K562 (cell line): Measurements from ENCODE around the gene MLST8. TPM values are rescaled to one million over a fixed set of nuclear protein-coding genes. Genes with fewer than 3 reads are reported as not detected.

Experiments
- ATF2 ChIP-seq: sonication (generic); formaldehyde crosslinking; IDR thresholded peaks from 2 replicates; pipeline ENCODE4 v1.8.1; 2022; ENCODE audit warnings: missing genetic modification reagents
- CREB1 ChIP-seq, 2 experiments: sonication (generic) in 1 of 2; formaldehyde crosslinking in 1 of 2; IDR thresholded peaks; 2 replicates each; pipeline versions ENCODE4 v1.6.1 to v1.8.0; 2012 to 2022; ENCODE audit warnings: inconsistent platforms in 1 of 2, mild to moderate bottlenecking in 1 of 2, missing genetic modification reagents in 1 of 2, moderate library complexity in 1 of 2
- CREB3L1 ChIP-seq: fragments of 450-650 bp; IDR thresholded peaks from 2 replicates; pipeline ENCODE4 v1.6.1; 2014; ENCODE audit warnings: low read depth, mild to moderate bottlenecking, moderate library complexity, borderline replicate concordance
- CTCFL ChIP-seq: IDR thresholded peaks from 2 replicates; pipeline ENCODE4 v1.6.1; 2011; ENCODE audit warnings: borderline replicate concordance, low read depth, mild to moderate bottlenecking, moderate library complexity, low read length; ENCODE audit not compliant: insufficient read depth, poor library complexity, severe bottlenecking
- E2F6 ChIP-seq, 2 experiments: IDR thresholded peaks; 2 replicates each; pipeline ENCODE4 v1.6.1; 2011; ENCODE audit warnings: borderline replicate concordance in 1 of 2, control low read depth in 1 of 2, low read depth in 1 of 2, low read length in 1 of 2, mild to moderate bottlenecking in 1 of 2, mixed read lengths in 1 of 2, moderate library complexity in 1 of 2; ENCODE audit not compliant: insufficient read depth in 1 of 2, insufficient read length in 1 of 2, poor library complexity in 1 of 2, severe bottlenecking in 1 of 2; ENCODE audit errors: extremely low read depth in 1 of 2
- IRF2 ChIP-seq: sonication (generic); formaldehyde crosslinking; IDR thresholded peaks from 2 replicates; pipeline ENCODE4 v1.8.1; 2022; ENCODE audit warnings: mild to moderate bottlenecking, missing genetic modification reagents
- JUND ChIP-seq, 2 experiments: IDR thresholded peaks; 2 replicates in 1 of 2; 3 replicates in 1 of 2; pipeline ENCODE4 v1.6.1; 2011; ENCODE audit warnings: borderline replicate concordance in 2 of 2, low read depth in 2 of 2, low read length in 2 of 2, improper control_type of control experiment in 1 of 2, missing biosample characterization in 1 of 2, missing genetic modification characterization in 1 of 2, missing genetic modification reagents in 1 of 2
- KLF6 ChIP-seq: fragments of 250-450 bp; sonication (Bioruptor Pico); IDR thresholded peaks from 2 replicates; pipeline ENCODE4 v1.4.0; 2020; ENCODE audit warnings: mild to moderate bottlenecking, moderate library complexity, borderline replicate concordance
- MAX ChIP-seq: sonication (generic); formaldehyde crosslinking; IDR thresholded peaks from 2 replicates; pipeline ENCODE4 v1.9.0; 2022; ENCODE audit warnings: mild to moderate bottlenecking, missing genetic modification reagents
- OTX1 ChIP-seq: fragments of 450-650 bp; formaldehyde crosslinking; IDR thresholded peaks from 2 replicates; pipeline ENCODE4 v1.4.0; 2022; ENCODE audit warnings: mild to moderate bottlenecking
- PHB2 ChIP-seq: fragments of 450-650 bp; IDR thresholded peaks from 2 replicates; pipeline ENCODE4 v1.6.1; 2017; ENCODE audit warnings: low read depth
- PHF8 ChIP-seq: fragments of 200-600 bp; sonication (generic); IDR thresholded peaks from 2 replicates; pipeline ENCODE4 v1.6.1; 2012; ENCODE audit warnings: mixed run types, mild to moderate bottlenecking, inconsistent platforms, low read length, moderate library complexity, borderline replicate concordance
- SMARCB1 ChIP-seq: IDR thresholded peaks from 2 replicates; pipeline ENCODE4 v1.6.1; 2011; ENCODE audit warnings: improper control_type of control experiment, low read depth; ENCODE audit not compliant: insufficient read length
- ZC3H8 ChIP-seq: fragments of 450-650 bp; IDR thresholded peaks from 2 replicates; pipeline ENCODE4 v1.6.1; 2017
- ZNF75A ChIP-seq: fragments of 450-650 bp; formaldehyde crosslinking; IDR thresholded peaks from 2 replicates; pipeline ENCODE4 v1.4.0; 2020; ENCODE audit warnings: mild to moderate bottlenecking
- polyA plus RNA-seq, 8 experiments: library from polyadenylated mRNA; depleted of rRNA in 4 of 8; stranded (reverse) in 5 of 8; unstranded in 3 of 8; fragments of >200 nt; fragmentation: Nextera tagmentation in 2 of 8; fragmentation: Illumina TruSeq in 1 of 8; extraction: Ambion mirVana in 2 of 8; extraction: Trizol in 1 of 8; gene quantifications; 2 replicates each; pipeline versions ENCODE4 v1.2.1 to v1.2.3, GENCODE V29; 2011 to 2014; ENCODE audit warnings: inconsistent platforms in 1 of 8, missing spikeins in 1 of 8
- total RNA-seq, 7 experiments: library from RNA; depleted of rRNA in 6 of 7; stranded (reverse); fragments of >200 nt in 6 of 7; fragmentation: Illumina TruSeq in 2 of 7; extraction: Trizol in 2 of 7; gene quantifications; 2 replicates each; pipeline versions ENCODE4 v1.2.1 to v1.2.3, GENCODE V29; 2011 to 2021; ENCODE audit warnings: low replicate concordance in 1 of 7

MLST8 gene
- total and polyA plus RNA-seq, 9 of the 15 experiments (the other 6 are each of a cell fraction or from before 2014, with no cell fraction given), result 1.5 to 116 (median 43.3) TPM

GRCh38 chr16:2205104-2205966 is at the start of gene MLST8 (continued):
- TF ChIP-seq CTCFL (no peak), ATF2 (CRISPR knock-in tag) (no peak), CREB1 (IDR thresholded peaks at IDR 0.05) (peak; percentile 56; the same call in 1 of the 2 replicates), CREB1 (CRISPR knock-in tag; IDR thresholded peaks at IDR 0.05) (peak; percentile 56; the same call in 1 of the 2 replicates), SMARCB1 (no peak), PHF8 (peak; percentile 99), IRF2 (CRISPR knock-in tag) (no peak), KLF6 (CRISPR knock-in tag) (peak; percentile 57; the same call in 1 of the 2 replicates), CREB3L1 (peak; percentile 84), ZC3H8 (no peak), JUND (IDR thresholded peaks at IDR 0.05; ENCODE audit: borderline replicate concordance, low read depth, low read length) (peak; percentile 93), JUND (tag; IDR thresholded peaks at IDR 0.05; ENCODE audit: borderline replicate concordance, low read depth, low read length) (0 out of 3 replicates have a peak, but pooled peaks have one; percentile 30), E2F6 (IDR thresholded peaks at IDR 0.05; ENCODE audit: borderline replicate concordance in 1 of 2, extremely low read depth in 1 of 2, insufficient read depth in 1 of 2, insufficient read length in 1 of 2, low read depth in 1 of 2, low read length in 1 of 2, poor library complexity in 1 of 2, severe bottlenecking in 1 of 2) (peak; percentile 27 to 75), MAX (CRISPR knock-in tag) (peak; percentile 47), ZNF75A (CRISPR knock-in tag) (no peak), OTX1 (peak; percentile 65; the same call in 1 of the 2 replicates), PHB2 (no peak)
